Stimulated activated CD4-positive, alpha-beta T cell treated with anti-CD3 and anti-CD28 coated beads, Interleukin-4, amount 100 ng/mL, for 48 hours (primary cell): ENCODE results near the gene STRADA.

Experiments
- DNase-seq, 2 donors: peaks; one replicate each; pipeline ENCODE4 v3.0.0-alpha.2; 2020; ENCODE audit warnings: low read depth in 2 of 2

STRADA gene

DNA sequence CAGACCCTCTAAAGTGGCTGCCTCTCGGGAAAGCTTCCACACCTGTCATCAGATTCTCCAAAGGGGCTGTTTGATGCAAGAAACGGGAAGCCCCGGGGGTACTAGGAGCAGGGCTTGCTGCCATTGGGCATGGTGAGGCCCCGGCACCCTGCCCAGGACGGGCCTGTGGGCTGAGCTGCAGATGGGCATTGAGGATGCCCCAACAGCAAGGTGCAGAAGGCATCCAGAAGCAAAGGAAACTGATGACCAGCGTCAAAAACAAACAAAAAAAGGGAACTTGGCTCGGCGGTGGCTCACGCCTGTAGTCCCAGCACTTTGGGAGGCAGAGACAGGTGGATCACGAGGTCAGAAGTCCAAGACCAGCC, 40.2 kb downstream of the STRADA start:
- no peak for DNase-seq

DNA sequence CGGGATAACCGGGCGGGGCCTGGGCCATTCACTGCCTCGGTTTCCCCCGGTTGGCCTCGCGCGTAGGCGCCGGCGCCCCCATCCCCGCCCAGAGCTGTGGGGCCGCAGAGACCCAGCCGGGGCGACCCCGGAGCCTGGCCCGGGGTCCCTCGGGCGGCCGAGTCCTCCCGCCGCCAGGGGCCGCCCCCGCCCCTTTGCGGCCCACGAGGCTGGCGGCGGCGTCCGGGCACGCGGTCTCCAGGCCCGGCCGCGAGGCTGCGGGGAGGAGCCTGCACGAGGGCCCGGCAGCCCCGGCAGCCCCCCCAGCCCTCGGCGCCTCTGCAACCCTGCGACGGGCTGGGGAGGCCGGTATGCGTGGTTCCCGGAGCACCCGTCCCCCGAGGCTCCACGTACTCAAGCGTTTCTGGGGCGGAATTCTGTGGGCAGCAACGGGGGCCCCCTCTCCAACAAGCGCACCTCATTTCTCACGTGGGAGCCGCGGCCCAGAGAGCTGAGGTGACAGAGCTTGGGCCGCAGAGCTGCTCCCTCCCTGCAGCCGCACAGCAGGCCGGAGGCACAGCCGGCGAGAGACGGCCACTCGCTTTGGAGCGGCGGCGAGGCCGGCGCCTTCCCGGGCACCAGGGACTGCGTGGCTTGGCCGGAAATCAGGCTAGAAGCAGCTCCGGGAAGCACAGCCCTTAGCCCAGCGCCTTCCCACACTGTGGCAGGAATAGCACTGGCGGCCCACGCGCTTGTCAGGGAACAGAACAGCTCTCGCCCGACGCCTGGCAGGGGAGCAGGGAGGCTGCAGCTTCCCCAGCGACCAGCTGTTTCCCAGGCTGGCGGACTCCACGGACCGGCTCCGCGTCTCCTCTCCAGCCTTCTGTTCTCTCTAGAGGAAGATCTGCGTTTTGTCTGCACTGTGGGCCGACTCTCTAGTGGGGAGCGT, 40.8 kb downstream of the STRADA start:
- DNase-seq: peak in 1 of 2 donors; percentile 42

DNA sequence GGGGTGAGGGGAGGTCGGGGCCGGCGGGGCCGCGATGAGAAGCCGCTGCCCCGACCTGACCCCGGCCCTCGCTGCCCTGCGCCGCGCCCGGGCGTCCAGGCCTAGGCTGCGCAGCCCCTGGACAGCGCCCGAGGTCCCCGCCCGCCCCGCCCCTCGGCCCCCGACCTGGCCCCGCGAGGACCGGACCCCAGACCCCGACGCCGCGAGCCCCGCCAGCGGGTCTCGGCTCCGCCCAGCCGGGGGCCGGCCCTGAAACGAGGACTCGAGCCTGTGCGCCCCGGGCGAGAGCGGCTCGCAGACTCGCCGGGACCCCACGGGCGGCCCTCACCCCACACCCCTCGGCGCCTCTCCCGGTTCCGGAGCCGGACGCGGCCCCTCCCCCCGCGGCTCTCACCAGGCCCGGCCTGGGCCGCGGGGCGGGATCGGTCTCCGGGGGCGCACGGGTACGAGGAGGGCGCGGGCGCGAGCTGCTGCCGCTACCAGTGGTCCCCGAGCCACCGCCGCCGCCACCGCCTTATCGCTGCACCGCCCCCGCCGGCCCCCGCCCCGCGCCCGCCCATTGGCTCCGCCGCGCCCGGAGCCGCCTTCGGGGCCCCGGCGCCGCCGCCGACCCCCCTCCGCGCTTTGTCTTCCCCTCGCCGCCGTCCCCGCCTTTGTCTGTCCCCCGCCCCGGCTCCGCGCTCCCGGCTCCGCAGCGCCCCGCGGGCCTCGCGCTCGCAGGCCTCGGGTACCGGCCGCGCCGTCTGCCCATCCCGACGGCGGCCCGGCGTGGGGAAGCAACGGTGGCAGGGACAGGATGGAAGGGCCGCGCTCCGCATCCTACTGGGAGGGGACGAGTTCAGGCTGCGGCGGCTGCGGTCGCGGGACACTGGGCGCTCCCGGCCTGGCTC, 41.7 kb downstream of the STRADA start, which contains the start of gene LIMD2:
Gene LIMD2, minus strand, starts transcription at position 488 of the 890 bp plus-strand sequence. CDS start 827 bp downstream, outside the sequence.
- DNase-seq: peak; percentile 63 to 70

DNA sequence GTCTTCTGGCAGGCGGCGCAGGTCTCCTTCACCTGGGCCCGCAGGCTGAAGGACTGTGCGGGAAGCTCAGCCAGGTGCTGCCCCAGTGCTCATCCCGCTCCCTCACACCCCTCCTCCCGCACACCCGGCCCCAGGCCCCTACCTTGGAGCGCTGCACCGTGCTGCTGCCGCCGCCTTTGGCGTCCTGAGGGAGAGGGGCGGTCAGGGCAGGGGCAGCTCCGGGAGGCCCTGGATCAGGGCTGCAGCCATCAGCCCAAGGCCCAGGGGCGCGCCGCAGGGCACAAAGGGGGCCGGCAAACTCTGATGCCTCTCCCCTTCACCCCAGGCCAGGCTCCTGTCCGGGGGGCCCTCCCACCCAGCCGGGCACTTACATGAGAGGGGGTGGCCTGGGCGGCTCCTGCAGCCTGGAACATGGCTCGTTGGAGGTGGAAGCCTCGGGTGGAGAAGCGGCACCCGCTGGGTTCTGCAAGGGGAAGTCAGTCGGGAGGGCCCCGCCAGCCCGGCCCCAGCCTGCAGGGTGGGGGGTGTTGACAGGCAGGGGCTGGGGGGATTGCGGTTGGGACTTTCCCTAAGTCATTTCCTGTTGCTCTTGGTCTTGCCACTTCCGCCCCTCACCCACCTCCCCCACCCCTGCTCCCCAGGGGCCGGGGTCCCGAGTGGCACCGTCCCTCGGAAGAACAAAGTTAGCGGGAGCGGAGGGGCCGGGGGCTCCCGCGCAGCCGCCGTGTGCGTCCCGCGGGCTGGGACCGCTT, 42.5 kb downstream of the STRADA start:
- DNase-seq: peak; percentile 54 to 66

DNA sequence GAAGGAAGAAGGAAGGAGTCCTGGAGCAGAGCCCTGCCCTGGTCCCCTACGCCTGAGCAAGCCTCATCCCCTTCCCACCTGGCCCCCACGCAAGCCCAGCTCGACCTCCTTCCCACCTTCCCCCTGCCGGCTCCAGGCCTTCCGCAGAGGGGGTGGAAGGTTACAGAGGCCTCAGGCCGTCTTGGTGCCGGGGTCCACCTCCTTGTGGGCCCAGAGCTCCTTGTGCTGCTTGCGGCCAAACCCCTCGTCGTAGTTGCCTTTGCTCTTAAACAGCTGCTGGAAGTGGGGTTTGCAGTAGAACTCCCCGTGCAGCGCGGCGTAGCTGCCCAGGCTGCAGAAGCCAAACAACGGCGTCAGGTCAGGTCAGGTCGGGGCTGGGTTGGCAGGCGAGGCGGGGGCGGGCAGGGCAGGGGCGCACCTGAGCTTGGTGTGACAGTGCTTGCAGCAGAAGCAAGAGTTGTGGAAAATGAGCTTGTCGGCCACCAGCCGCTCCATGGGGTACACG, 43.2 kb downstream of the STRADA start:
- DNase-seq: peak in 1 of 2 donors; percentile 17

DNA sequence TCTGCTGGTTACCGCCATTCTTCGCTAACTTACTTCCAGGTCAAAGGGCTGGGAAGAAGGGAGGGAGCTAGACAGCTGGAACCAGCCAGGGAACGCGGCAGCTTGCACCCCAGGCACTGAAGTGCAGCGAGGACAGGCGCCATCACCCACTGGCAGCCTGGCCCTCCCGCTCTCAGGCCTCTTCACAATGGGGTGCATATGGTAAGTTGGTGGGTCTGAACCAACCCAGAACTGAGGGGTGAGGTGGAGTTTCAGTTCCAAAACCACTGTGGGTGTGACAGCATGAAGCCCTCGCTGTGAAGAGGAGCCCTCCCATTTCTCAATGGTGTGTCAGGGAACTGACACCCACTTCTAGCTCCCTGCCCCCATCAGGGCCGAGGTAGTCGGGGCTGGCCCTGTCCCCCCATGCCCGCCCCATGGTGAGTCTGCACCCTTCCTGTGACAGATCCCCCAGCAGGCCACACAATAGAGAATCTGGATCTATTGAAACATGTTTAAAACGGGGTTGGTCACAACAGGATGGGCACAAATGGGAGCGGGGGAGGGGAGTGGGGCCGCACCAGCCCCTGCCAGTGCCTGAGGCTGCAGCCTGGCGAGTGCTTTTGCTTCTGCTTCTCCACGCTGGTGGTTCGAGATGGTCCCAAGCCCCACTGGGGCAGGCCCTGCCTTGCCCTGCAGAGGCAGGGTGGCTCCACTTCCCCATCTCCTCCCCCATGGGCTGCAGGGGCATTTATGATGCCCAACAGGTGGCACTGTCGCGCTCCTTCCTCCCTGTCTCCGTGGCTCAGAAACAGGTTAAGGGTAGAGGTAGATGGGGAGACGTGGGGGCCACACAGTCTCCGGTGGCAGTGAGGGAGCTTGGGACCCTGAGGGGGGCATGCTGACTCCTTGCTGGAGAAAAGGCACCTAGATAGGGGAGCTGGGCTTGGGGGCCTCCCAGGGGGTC, 44.0 kb downstream of the STRADA start:
- peak; percentile 66 to 67 for DNase-seq

DNA sequence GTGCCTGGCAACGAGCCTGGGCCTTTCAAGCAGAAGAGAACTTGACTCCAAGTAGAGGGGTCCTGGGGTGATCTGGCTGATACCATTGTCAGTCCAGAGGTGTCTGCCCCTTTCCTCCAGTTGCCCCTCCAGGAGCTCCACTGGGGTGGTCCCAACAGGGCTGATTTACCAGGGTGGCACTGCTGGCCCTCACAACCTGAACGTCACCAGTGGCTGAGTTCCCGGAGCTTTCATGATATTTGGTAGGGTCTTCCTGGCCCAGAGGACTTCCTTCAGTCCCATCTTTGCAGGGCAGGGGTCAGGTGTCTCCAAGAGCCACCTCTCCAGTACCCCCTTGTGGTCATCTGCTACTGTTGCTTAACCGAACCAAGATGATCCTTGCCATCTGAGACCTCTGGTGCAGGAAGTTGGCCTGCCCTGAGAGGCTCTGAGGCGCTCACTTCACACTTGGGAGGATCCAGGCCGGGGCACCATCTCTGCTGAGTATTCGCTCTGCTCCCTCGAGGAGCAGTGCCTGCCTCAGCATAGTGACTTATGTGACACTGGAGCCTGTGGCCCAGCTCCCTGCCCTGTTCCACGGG, 45.1 kb downstream of the STRADA start:
- no peak for DNase-seq

DNA sequence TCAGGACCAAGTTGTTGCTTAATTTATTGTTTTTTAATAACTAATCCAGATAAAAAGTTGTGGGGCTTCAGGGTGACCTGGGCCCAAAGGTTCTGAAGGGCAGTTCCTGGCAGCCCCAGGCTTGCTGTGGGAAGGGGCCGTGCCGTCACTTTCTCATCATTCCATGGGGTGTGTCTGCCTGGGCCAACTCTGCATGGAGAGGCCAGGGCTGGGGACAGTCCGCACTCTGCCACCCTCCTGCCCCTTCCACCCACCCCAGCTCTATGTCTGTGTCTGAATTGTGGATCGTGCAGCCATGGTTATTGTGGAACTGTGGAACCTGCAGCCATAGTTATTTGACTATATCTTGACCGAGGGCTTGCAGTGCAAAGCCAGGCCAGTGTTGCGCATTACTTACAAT, 45.7 kb downstream of the STRADA start:
- no peak for DNase-seq

DNA sequence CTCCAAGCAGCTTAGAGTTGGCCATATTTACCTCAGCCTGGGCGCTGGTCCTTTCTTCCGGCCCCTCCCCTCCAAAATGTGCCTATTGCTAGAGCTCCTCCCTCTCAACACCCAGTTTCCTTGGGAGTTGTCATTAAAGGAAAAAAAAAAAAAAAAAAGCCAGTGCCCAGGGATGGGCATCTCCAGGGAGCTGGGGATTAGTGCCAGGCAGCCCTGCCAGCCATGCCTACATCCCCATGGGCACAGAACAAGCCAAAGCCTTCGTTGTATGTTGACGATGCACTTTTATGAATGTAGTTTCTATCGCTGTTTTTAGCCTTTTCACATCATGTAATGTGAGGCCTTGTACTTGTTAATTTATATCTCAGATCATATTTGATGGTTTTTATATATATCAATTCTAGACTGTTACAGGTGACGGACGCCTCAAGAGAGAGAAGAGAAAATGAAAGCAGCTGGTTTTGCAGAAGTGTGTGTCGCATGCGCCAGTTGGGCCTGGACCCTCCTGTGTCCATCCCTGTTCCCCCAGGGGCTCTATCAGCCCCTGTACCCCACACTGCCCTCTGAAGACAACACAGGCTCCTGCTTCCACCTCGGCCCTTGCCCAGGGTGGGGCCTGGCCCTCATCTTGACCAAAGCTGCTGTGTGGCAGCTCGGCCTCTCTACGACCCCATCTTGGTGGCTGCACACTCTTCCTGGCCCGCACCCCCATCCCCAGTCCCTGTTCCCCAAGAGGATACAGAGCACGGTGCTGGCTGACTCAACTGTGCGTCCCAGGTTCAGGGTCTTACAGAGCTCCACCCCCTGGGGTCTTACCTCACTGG, 46.4 kb downstream of the STRADA start:
- DNase-seq: no peak

DNA sequence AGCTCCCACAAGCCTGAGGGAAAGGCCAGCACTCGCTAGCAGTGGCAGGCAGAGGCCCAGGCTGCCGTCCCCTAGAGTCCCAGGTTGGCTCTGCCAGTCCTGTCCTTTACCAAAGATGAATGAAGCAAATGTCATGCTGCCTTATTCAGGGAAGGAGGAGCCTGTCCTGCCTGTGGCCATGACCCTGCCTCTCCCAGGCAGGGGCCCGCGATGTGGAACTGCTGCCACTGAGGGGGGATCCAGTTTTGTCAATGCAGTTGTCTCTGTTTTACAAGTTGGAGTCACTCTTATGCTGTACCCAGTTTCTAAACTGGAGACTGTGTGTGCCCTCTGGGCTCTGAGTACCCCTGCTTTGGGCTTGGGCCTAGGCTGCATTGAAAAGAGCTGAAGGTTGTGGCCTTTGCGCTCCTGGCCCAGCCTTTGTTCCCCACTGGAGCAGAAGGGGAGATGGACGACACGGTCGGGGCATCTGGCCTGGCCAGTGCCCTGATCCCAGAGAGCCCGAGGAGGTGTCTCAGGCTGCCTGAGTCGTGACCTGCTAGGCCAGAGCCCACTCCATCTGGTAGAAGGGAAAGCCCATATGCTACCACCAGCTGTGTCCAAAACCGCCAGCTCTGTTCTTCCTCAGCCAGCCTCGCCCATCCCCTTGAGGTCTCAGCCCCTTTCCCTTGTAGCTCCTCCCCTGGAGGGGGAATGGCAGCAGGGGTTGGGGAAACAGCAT, 47.2 kb downstream of the STRADA start:
- no peak for DNase-seq

DNA sequence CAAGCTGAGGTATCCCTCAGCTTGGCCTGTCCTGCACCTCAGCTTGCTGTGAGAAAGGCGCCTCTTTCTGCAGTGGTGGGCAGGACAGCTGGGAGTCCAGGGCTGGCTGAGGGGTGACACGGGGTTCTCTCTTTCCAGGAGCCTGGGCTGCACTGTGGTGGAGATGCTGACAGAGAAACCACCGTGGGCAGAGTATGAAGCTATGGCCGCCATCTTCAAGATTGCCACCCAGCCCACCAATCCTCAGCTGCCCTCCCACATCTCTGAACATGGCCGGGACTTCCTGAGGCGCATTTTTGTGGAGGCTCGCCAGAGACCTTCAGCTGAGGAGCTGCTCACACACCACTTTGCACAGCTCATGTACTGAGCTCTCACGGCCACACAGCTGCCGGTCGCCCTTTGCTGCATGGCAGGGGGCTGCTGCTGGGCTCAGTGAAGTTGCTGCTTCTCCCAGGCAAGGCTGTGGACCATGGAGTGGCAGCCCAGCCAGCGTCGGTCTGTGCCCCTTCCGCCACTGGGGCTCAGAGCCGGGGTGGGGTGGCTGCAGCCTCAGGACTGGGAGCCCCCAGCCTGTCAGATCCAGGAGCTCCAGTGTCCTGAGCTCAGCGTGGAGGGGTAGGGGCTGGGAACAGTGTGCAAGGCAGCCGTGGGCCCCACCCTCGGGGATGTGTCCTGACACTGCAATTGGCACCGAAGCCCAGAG, 48.0 kb downstream of the STRADA start:
- no peak for DNase-seq

DNA sequence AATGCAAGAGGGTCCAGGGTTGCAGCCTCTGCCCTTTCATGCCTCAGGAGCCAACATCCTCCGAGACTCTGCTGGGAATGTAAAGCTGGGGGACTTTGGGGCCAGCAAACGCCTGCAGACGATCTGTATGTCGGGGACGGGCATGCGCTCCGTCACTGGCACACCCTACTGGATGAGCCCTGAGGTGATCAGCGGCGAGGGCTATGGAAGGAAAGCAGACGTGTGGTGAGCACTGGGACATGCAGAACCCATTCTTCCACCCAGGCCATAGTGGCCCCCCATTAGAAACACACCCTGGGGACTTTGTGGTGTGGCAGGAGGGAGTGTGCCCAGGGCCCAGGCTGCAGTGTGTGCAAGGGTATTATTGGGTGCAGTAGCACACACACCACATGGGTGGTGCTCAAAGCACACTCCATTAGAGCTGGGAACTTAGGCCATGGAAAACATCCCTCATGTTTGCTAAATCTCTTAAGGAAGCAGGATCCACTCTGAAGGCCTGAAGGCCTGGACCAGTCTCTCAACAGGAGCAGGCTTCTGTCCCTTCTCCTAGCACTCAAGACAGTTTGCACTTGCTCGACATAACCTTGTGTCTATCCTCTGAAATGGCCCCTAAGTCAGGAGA, 49.3 kb downstream of the STRADA start:
- DNase-seq: no peak

DNA sequence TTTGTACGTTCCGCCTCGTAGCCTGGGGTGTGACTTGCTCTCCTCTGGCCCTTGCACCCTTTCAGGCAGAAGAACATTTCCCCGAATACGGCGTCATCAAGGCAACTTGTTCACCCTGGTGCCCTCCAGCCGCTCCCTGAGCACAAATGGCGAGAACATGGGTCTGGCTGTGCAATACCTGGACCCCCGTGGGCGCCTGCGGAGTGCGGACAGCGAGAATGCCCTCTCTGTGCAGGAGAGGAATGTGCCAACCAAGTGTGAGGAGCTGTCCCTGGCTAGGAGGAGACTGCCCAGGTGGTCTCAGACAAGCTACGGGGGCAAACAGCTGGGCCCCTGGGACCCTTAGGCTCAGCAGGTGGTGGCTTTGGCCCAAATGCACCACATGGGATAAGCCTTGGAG, 52.1 kb downstream of the STRADA start:
- no peak for DNase-seq

DNA sequence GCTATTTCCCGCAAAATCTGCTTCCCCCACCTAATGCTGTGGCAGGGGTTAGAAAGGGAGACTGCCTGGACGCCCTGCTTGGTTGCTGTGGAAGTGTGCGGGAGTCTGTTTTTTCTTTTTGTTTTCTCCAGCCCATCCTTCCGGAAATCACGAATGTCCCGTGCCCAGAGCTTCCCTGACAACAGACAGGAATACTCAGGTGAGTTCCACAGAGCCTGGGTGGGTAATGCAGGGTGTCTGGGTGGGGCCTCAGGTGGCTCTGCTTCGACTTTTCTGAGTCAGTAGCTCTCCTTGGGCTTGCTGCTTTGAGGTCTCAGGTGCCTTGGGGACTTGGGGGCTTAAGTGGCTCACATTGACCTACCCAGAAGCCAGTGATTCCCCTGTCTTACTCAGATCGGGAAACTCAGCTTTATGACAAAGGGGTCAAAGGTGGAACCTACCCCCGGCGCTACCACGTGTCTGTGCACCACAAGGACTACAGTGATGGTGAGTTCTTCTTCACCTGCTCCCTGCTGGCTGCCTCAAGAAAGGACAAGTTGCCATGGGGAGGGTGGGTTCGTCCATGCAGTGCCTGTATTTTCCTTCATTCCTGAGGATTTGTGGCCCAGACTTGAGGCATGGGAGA, 53.1 kb downstream of the STRADA start:
- DNase-seq: no peak

DNA sequence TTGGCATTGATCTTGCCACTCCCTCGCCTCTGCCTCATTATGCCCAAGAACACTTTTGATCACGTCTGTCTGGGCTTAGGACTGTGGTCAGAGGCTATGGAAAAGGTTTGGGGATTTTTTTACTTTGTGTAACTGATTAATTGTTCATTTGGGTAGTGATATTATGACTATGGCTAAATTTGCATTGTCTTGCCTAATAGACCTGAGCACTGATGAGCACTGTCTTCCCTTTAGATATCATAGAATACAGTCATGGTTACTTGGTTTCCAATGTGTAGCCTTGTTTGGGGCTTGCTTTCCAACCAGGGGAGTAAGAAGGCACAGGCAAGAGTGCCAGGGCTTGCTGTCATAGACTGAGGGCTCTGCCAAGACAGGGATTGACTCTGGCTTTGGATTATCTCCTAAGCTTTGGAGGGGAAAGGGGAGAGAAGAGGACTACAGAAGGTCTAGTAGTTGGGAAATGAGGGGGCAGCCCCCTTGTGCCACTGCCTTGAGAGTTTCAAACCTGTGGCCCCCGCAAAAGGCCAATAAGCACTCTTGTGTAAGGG, 55.4 kb downstream of the STRADA start:
- no peak for DNase-seq

DNA sequence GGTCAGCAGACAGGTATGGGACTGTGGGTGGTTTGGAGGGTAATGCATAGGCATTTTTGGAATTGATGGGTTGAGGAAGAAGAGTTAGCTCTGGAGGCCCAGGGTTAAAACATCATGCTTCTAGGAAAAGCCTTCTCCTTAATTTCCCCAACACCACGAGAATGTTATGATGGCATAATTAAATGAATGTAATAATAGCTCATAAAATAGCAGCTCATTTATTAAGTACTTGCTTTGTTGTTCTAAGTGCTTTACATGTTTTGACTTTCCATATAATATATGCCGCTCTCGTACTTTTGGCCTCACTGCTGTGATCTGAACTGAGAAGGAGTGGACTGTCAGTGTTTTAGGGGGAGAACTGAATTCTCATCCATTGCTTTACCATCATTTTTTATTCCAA, 56.0 kb downstream of the STRADA start:
- DNase-seq: no peak

DNA sequence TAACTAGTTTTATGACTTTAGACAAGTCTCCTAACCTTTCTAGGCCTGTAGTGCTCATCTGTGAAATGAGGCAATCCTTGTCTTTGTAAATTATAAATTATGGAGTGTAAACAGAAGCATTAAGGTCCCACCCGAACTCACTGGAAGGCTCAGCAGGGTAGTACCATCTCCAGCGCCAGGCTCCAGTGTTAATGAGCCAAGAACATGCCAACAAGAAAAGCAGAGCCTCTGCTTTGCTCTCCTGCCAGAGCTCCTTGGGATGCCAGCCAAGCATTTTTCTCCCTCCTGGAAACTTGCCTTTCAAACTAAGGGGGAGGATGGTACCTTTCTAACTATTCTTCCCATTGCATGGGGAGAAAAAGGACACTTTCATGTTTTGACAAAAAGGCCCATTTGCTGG, 56.6 kb downstream of the STRADA start:
- no peak for DNase-seq
